Measurements from ENCODE around the gene TMC1. TPM values are rescaled to one million over a fixed set of nuclear protein-coding genes. Genes with fewer than 3 reads are reported as not detected.

The TMC1 gene
- total RNA-seq, 1 donor from 2014 or later: not detected

DNA sequence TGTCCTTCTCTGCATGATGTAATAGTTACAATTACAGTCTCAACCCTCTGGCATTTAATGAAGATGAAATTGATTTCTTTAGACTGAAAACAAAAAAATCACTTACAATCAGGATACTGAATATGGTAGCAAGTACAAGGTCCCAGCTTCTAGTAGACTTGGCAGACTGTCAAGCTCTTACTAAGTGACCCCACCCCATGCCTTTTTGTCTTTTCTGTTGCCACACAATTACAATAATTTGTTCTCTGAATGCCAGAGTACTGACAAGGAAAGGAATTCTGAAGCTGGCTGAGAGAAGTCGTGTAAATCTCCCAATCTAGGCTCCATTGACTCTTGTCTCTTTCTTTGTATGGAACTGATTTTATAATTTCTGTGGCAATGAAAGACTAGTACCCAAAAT, 154.2 kb downstream of the TMC1 start:
- DNase-seq (ENCODE audit: low spot score): no peak
- Histone ChIP-seq H3K9ac (no peak overlapping the region), H3K4me3 (no peak overlapping the region), H3K27ac (no peak overlapping the region), H3K27me3 (no peaks in the 10 kb centered on the region), H3K4me2 (no peak overlapping the region), H3K4me1 (peaks cover 11% of the 10 kb centered on the region), H3F3A (ENCODE audit: low read depth) (peaks cover 5% of the 10 kb centered on the region), H3K9me3 (ENCODE audit: low read depth) (no peaks in the 10 kb centered on the region), H3K36me3 (no peaks in the 10 kb centered on the region), H4K20me1 (ENCODE audit: low read depth) (no peaks in the 10 kb centered on the region), H2AFZ (replicated peaks) (no peak overlapping the region), H3K79me2 (ENCODE audit: low read depth) (no peaks in the 10 kb centered on the region)
- TF ChIP-seq EZH2phosphoT487 (IDR thresholded peaks at IDR 0.05): no peak
- TF ChIP-seq EZH2 (IDR thresholded peaks at IDR 0.05): no peak
- TF ChIP-seq, protein P1, sequence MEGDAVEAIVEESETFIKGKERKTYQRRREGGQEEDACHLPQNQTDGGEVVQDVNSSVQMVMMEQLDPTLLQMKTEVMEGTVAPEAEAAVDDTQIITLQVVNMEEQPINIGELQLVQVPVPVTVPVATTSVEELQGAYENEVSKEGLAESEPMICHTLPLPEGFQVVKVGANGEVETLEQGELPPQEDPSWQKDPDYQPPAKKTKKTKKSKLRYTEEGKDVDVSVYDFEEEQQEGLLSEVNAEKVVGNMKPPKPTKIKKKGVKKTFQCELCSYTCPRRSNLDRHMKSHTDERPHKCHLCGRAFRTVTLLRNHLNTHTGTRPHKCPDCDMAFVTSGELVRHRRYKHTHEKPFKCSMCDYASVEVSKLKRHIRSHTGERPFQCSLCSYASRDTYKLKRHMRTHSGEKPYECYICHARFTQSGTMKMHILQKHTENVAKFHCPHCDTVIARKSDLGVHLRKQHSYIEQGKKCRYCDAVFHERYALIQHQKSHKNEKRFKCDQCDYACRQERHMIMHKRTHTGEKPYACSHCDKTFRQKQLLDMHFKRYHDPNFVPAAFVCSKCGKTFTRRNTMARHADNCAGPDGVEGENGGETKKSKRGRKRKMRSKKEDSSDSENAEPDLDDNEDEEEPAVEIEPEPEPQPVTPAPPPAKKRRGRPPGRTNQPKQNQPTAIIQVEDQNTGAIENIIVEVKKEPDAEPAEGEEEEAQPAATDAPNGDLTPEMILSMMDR (IDR thresholded peaks at IDR 0.05): no peak
- H3K4me3 Mint-ChIP-seq: no peak overlapping the region
- H3K27me3 Mint-ChIP-seq (ENCODE audit: insufficient read depth, low read depth): no peaks in the 10 kb centered on the region
- no peaks in the 10 kb centered on the region for H3K9me3 Mint-ChIP-seq
- H3K27ac Mint-ChIP-seq: no peak overlapping the region
- no peaks in the 10 kb centered on the region for H3K36me3 Mint-ChIP-seq
- peaks cover 2% of the 10 kb centered on the region for H3K4me1 Mint-ChIP-seq

DNA sequence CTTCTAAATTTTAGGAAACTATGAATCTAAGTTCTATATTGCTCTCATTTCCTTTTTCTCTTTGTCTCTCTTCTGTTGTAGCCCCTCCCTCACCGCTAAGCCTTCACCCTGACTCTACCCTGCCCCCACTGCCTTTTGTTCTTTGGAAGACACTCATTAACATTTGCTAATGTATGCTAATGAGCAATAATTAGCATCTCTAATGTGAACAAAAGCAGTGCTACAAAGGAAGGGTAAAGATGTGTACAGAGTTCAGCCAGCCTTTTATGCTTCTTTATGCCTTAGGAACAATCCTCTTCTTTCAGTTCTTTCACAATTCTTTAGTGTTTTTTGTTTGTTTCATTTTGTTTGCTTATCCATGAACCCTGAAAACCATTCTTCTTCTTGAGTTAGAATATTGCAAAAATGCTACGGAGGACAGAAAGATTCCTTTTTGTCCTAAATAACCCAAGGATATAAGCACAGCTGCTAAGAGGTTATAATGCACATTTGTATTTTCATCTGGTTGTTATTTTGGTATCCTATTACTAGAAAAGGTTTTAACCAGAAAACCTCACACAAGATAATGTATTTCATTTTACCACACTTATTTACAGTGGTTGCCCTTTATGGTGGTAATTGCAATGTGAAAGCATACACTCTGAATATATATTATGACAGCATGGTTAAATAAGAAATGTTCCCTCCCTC, 159.3 kb downstream of the TMC1 start:
- no peak overlapping the region for H3K4me3 ChIP-seq
- H3K9ac ChIP-seq: no peak overlapping the region
- Mint-ChIP-seq H3K27ac (no peak overlapping the region), H3K4me3 (no peak overlapping the region), H3K36me3 (no peaks in the 10 kb centered on the region), H3K9me3 (no peaks in the 10 kb centered on the region), H3K27me3 (ENCODE audit: insufficient read depth, low read depth) (no peaks in the 10 kb centered on the region), H3K4me1 (peaks cover 8% of the 10 kb centered on the region)
- H2AFZ ChIP-seq (replicated peaks): no peak overlapping the region
- H3K4me1 ChIP-seq: peaks cover 16% of the 10 kb centered on the region
- H3K79me2 ChIP-seq (ENCODE audit: low read depth): no peaks in the 10 kb centered on the region
- H3K4me2 ChIP-seq: peak overlapping the region; percentile 56
- peaks cover 15% of the 10 kb centered on the region for H3F3A ChIP-seq (ENCODE audit: low read depth)
- no peaks in the 10 kb centered on the region for H3K9me3 ChIP-seq (ENCODE audit: low read depth)
- DNase-seq (ENCODE audit: low spot score): peak; percentile 64
- no peak overlapping the region for H3K27ac ChIP-seq
- no peak for TF ChIP-seq EZH2phosphoT487 (IDR thresholded peaks at IDR 0.05)
- TF ChIP-seq EZH2 (IDR thresholded peaks at IDR 0.05): no peak
- TF ChIP-seq, protein P1 (IDR thresholded peaks at IDR 0.05): no peak
- no peaks in the 10 kb centered on the region for H3K36me3 ChIP-seq
- H3K27me3 ChIP-seq: no peaks in the 10 kb centered on the region
- H4K20me1 ChIP-seq (ENCODE audit: low read depth): no peaks in the 10 kb centered on the region

DNA sequence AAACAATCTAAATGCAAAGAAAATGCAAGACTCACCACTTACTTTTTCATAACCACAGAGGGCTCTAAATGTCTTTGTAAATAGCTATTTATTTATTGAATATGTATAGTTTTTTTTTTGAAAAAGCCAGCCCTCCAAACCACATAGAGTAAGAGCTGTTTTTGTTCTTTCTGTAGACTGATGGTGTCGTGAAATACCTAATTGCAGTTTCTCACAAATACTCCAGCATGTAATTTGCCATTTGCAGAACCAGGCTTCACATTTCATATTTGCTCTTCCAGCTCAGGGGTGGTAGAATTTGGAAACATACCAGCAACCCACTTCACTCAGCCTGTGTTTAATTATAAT, 159.8 kb downstream of the TMC1 start:
- Histone ChIP-seq H3K4me2 (no peak overlapping the region), H4K20me1 (ENCODE audit: low read depth) (no peaks in the 10 kb centered on the region), H2AFZ (replicated peaks) (peak overlapping the region; percentile 22), H3K27me3 (no peaks in the 10 kb centered on the region), H3K79me2 (ENCODE audit: low read depth) (no peaks in the 10 kb centered on the region), H3K9me3 (ENCODE audit: low read depth) (no peaks in the 10 kb centered on the region), H3K27ac (peak overlapping the region; percentile 14), H3K9ac (no peak overlapping the region), H3K4me3 (no peak overlapping the region), H3F3A (ENCODE audit: low read depth) (peaks cover 15% of the 10 kb centered on the region), H3K36me3 (no peaks in the 10 kb centered on the region), H3K4me1 (peaks cover 16% of the 10 kb centered on the region)
- Mint-ChIP-seq H3K27me3 (ENCODE audit: insufficient read depth, low read depth) (no peaks in the 10 kb centered on the region), H3K4me1 (peaks cover 11% of the 10 kb centered on the region), H3K27ac (no peak overlapping the region), H3K4me3 (no peak overlapping the region), H3K9me3 (no peaks in the 10 kb centered on the region), H3K36me3 (no peaks in the 10 kb centered on the region)
- DNase-seq (ENCODE audit: low spot score): no peak
- TF ChIP-seq EZH2 (IDR thresholded peaks at IDR 0.05) (no peak), EZH2phosphoT487 (IDR thresholded peaks at IDR 0.05) (no peak)
- TF ChIP-seq, protein P1 (IDR thresholded peaks at IDR 0.05): no peak

All from neural progenitor cell (in vitro differentiated cells).